Motor neuron (in vitro differentiated cells): Measurements from ENCODE around the gene ACE. TPM values are rescaled to one million over a fixed set of nuclear protein-coding genes. Genes with fewer than 3 reads are reported as not detected.
A peak's percentile ranks its signal among the peaks of the same experiment; 100 is the strongest.

Experiments
- ATAC-seq, 8 experiments: fragments of 200-7000 bp; cut with Tn5 transposase; replicated peaks in 6 of 8; 2 replicates each; pipeline ENCODE4 v1.8.0; 2021; ENCODE audit warnings: mild to moderate bottlenecking in 8 of 8, moderate library complexity in 8 of 8
- H3K27ac ChIP-seq, 2 donors: fragments of 250-450 bp; sonication (Bioruptor Pico); 2 replicates each; pipeline ENCODE4 v1.9.0; 2021; ENCODE audit warnings: antibody characterized with exemption in 2 of 2, mild to moderate bottlenecking in 2 of 2, moderate library complexity in 1 of 2
- H3K4me1 ChIP-seq, 2 donors: fragments of 250-450 bp; sonication (Bioruptor Pico); replicated peaks in 1 of 2; 2 replicates each; pipeline ENCODE4 v1.6.1; 2021; ENCODE audit warnings: antibody characterized with exemption in 2 of 2, mild to moderate bottlenecking in 2 of 2, moderate library complexity in 1 of 2
- H3K4me3 ChIP-seq, 5 donors: fragments of 250-450 bp; sonication (Bioruptor Pico); 2 replicates each; pipeline ENCODE4 v1.9.0; 2021; ENCODE audit warnings: antibody characterized with exemption in 5 of 5, mild to moderate bottlenecking in 5 of 5, moderate library complexity in 4 of 5
- WGBS, 10 experiments: fragments of 450-650 bp; shearing (Covaris generic); methylation state at CpG; one replicate each; pipeline ENCODE4 v1.0.0; 2022; 5-methylcytosine and 5-hydroxymethylcytosine counted together
- in situ Hi-C, 9 experiments: fragments of 400-800 bp; cut with MboI; loops; one replicate each; pipeline ENCODE4 v1.15.0; 2021; ENCODE audit warnings: low sequenced_read_pairs in 9 of 9, low pct_unique_long_range_greater_than_20kb in 2 of 9; ENCODE audit not compliant: unreplicated experiment in 9 of 9
- total RNA-seq, 8 experiments: library from RNA; unstranded; fragments of 300-600 nt; gene quantifications; 2 replicates each; pipeline versions ENCODE4 v1.2.3 to v1.2.4, GENCODE V29; 2022

The ACE gene
- total RNA-seq, result 1 to 10 TPM in 6 of 8 experiments, under 1 TPM in 2; 0.49 to 3.2 (median 1.4) TPM

DNA sequence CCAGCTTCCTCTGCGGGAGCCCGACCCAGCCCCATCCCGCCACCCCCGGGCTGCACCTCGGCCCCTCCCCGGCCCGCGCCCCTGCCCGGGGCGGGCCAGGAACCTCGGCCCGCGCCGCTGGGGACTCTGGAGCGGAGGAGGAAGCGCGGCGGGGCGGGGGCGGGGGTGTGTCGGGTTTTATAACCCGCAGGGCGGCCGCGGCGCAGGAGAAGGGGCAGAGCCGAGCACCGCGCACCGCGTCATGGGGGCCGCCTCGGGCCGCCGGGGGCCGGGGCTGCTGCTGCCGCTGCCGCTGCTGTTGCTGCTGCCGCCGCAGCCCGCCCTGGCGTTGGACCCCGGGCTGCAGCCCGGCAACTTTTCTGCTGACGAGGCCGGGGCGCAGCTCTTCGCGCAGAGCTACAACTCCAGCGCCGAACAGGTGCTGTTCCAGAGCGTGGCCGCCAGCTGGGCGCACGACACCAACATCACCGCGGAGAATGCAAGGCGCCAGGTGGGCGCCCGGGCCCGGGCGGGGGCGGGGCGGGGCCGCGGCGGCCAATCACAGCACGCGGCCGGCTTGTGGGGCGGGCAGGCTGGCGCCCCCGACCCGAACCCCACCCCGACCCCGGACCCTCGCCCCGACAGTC, at the start of gene ACE:
ACE (plus strand) TSS at position 208 of the 626 bp plus-strand sequence; CDS start at position 242, 34 bp downstream.
- Histone ChIP-seq H3K4me1 (peaks cover 10 to 12% of the 10 kb centered on the region in 2 donors), H3K27ac (peak within 1 kb of the TSS in 1 of 2 donors; percentile 1), H3K4me3 (peak within 1 kb of the TSS; percentile 36 to 48 (median 41))
- in situ Hi-C loops, result no loop called here
- no CpG with 5 or more reads among the region's 78 CpGs for WGBS, 10 experiments
- ATAC-seq, result peak; percentile 30 to 82 (median 74)

DNA sequence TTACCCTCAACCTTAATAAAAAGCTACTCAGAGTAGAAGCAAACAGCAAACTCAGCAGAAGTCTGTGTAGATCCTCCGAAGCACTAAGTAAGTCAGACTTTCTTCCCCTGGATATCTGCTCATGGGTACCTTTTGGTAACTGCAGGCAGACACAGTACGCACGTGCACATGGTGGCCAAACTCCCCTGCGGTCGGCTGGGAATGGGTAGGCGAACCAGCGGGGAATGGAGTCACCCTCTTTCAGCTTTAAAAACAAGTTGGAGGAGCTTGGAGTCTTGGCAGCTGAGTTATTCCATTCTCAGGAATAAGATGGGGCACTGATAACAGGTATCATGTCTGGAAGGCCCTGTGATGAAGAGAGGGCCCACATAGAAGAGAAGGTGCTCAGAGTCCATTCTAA, 47.1 kb upstream of the ACE start:
- H3K4me3 ChIP-seq, result no peak overlapping the region
- in situ Hi-C loops, result loop anchor here in 8 of 9 experiments (10.0 to 25.0 kb wide), 4 partner anchors 165 to 185 kb away; partner anchors contain the start of genes TACO1 (in 5 of the 8) and MAP3K3 (in 4 of the 8)
- 82 to 100% (median 93%) methylated on average over 2 to 6 of the region's 7 CpGs; no CpG with 5 or more reads in 3 of the 10 experiments for WGBS, 10 experiments
- H3K27ac ChIP-seq, result no peak overlapping the region
- no peak for ATAC-seq
- peaks cover 0 to 2% of the 10 kb centered on the region in 2 donors for H3K4me1 ChIP-seq

DNA sequence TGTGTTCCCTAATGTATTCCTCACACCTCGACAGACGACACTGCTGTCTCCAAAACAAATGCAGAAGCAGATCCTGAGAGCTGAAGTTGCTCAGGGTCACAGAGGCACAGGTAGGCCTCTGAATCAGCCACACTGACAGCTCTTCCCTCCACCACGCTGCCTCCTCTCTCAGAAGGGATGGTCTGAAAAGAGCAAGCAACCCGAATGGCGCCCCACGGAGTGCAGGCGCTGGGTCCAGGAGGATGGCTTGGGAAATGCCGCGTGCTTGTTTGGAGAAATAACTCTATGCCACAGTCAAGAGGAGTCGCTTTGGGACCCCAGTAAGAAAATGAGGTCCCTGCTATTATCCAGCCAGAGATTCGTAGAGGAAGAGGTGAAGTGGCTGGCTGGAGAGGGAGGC, 46.6 kb upstream of the ACE start:
- peaks cover 0 to 2% of the 10 kb centered on the region in 2 donors for H3K4me1 ChIP-seq
- 40 to 96% (median 81%) methylated on average over 1 to 8 of the region's 11 CpGs; no CpG with 5 or more reads in 2 of the 10 experiments for WGBS, 10 experiments
- H3K27ac ChIP-seq, result no peak overlapping the region
- in situ Hi-C loops, result loop anchor here in 5 of 9 experiments (10.0 to 25.0 kb wide), 2 partner anchors 182 to 185 kb away; partner anchors contain the start of genes MAP3K3 (in 4 of the 5) and TACO1 (in 4 of the 5)
- no peak overlapping the region for H3K4me3 ChIP-seq
- no peak for ATAC-seq

DNA sequence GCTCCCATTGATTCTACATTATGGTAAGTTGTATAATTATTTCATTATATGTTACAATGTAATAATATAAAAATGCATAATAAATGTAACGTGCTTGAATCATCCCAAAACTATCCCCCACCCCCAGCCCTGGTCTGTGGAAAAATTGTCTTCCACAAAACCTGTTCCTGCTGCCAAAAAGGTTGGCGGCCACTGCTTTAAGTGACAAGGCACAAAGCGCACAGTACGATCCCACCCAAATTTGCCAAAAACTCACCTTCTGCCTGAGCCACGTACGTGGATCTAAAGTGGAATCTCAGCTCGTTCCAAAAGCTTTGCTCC, 45.3 kb upstream of the ACE start:
- no peak overlapping the region for H3K27ac ChIP-seq
- ATAC-seq, result no peak
- in situ Hi-C loops, result loop anchor here in 5 of 9 experiments (10.0 to 25.0 kb wide), 2 partner anchors 181 to 183 kb away; partner anchors contain the start of genes MAP3K3 (in 4 of the 5) and TACO1 (in 4 of the 5)
- no peaks in the 10 kb centered on the region for H3K4me1 ChIP-seq
- 83 to 100% (median 95%) methylated on average over 1 to 7 of the region's 7 CpGs; no CpG with 5 or more reads in 1 of the 10 experiments for WGBS, 10 experiments
- no peak overlapping the region for H3K4me3 ChIP-seq

DNA sequence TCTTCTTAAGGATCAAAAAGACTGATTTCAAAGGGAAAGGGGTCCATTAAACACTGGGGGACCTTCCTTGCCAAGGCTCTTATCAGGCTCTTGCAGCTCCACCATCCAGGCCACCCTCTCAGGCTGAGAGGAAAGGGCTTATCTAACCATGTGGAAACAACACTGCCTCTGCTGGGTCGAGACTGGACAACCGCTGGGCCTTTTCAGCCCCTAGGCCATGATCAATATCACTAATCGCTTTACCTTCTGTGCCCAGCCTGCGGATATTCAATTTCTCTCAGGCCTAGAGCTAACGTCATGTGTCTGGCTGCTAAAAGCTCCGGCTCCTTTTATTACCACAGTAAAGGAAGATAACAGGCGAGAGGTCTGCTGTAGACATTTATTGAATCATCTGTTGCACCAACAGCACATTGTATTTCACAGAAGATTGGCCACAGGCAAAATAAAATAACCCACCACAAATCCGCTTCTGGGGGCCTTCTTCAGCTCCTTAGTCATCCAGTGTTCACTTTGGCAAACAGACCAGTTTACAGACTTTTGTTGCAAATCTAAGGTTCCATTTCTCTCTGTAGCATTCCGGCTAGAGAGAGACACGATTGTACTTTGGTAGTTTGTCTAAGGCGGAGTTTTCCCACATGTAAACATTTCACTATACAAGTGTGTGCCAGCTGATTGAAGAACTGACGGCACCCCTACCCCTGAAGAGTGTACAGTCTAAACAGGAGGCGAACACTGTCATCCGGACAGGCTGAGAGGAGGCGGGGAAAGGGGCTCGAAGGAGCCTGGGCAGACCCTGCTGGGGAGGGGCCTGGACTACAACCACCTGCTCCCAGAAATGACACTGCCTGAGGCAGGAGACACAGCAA, 44.7 kb upstream of the ACE start:
- Histone ChIP-seq H3K4me1 (no peaks in the 10 kb centered on the region), H3K4me3 (no peak overlapping the region), H3K27ac (no peak overlapping the region)
- WGBS, 10 experiments, result 68 to 92% (median 84%) methylated on average over 4 to 13 of the region's 16 CpGs; no CpG with 5 or more reads in 2 of the 10 experiments
- in situ Hi-C loops, result loop anchor here in 5 of 9 experiments (10.0 to 25.0 kb wide), 2 partner anchors 180 to 183 kb away; partner anchors contain the start of genes MAP3K3 (in 4 of the 5) and TACO1 (in 4 of the 5)
- peak in 4 of 8 experiments; percentile 11 to 67 (median 42) for ATAC-seq

DNA sequence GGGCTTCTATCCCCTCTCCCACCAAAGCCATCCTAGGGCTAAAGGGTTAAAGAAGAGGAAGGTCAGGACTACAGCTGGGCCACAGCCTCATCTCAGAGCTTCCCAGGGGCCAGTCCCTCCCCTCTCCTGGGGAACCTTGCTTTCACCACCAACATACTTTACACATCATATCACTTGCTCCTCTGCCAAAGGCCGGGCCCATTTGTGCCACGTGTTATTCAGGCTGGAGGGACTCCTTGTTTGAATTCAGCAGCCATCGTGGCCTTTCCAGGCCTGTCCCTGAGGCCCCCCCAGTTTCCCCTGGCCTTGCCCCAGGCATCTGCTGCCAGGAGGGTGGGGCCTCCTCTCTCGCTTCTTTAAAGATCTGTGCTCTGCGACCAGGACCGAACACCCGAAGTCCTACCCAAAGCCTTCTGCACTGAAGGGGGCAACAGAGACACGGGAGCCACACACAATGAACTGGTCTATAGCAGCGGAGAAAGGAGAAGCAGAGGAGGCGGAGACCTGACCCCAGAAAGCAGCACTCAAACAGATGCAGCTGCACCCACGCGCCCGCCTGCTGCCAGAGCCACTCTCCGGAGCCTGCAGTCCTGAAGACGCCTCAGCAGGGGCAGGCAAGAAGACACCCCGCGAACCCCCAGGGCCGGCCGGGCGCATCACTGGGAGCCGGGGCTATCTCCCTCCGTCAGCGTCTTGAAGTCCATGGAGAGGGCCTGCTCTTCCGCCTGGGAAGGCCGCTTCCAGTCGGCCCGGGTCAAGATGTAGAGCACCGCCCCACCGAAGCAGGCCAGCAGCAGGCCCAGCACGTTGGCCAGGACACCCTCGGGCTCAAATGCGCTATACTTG, 42.9 kb upstream of the ACE start:
- peak; percentile 6 to 79 (median 66) for ATAC-seq
- H3K4me1 ChIP-seq, result no peaks in the 10 kb centered on the region
- in situ Hi-C loops, result loop anchor here in 5 of 9 experiments (10.0 to 25.0 kb wide), 2 partner anchors 178 to 181 kb away; partner anchors contain the start of genes MAP3K3 (in 4 of the 5) and TACO1 (in 4 of the 5)
- no peak overlapping the region for H3K4me3 ChIP-seq
- H3K27ac ChIP-seq, result no peak overlapping the region
- WGBS, 10 experiments, result 0 to 96% (median 79%) methylated on average over 3 to 8 of the region's 32 CpGs; no CpG with 5 or more reads in 7 of the 10 experiments

DNA sequence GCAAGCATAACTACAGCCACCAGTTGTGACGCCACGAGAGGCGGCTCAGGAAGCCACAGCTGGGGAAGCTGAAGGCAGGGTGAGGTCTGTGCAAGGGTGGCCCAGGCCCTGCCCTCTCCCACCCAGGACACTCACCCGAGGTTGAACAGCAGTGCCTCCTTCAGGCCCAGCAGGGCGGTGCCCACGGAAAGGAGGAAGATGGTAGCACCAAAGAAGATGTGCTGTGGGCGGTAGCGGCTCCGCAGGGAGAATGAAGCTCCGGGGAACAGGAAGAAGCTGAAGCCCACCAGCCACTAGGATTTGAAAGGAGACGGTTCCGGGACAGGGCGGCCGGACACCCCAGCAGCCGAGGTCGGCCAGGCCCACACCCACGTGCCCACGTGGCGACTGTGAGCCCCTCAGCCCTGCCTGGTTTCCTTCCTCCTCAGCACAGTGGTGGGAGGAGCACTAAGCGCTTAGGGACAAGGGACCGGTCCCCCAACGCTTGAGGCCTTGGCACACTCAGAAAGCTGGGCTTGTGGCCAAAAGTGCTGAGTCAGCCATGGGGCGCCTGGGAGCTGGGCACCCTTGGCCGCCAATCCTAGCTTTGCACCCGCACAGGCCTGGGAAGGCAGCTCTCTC, 41.8 kb upstream of the ACE start:
- no peaks in the 10 kb centered on the region for H3K4me1 ChIP-seq
- no peak overlapping the region for H3K4me3 ChIP-seq
- ATAC-seq, result no peak
- in situ Hi-C loops, result loop anchor here in 5 of 9 experiments (10.0 to 25.0 kb wide), 2 partner anchors 177 to 180 kb away; partner anchors contain the start of genes MAP3K3 (in 4 of the 5) and TACO1 (in 4 of the 5)
- 75 to 100% (median 97%) methylated on average over 2 to 5 of the region's 25 CpGs; no CpG with 5 or more reads in 5 of the 10 experiments for WGBS, 10 experiments
- H3K27ac ChIP-seq, result no peak overlapping the region

DNA sequence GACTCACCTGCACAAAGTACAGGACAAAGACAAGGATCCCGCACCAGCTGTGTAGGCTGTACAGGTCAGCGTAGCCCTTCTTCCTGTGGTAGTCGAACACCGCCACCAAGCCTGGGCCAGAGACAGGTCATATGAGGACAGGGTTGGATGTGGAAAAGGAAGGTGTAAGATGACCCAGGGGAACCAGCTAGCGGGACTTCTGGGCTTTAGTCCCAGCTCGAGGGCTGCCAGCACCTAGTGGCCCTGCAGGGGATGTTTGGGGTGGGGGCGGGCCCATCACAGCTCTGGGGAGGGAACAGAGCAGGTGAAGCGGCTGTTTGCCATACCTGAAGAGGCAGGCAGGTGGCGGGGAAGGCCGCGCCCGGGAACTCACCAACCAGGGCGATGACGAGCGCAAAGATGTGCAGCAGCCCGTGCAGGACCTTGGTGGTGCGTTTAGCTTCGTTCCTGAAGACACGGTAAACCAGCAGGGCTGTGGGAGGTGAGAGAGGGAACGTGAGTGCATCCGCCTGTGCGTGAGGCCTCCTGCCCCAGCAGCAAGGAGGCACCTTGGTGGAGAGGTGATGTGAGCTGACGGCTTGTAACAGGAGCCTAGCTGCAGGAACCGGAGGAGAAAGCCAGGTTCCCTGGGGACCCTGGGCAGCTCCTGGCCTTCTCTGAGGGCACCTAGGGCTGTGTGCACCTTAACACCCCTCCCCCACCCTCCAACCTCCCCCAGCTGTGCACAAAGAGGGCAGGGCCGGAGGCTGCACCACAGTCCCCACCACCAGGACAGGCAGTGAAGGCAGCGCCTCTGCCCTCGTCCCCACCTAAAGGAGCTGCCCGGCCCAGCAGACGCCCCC, 41.0 kb upstream of the ACE start:
- Histone ChIP-seq H3K4me1 (no peaks in the 10 kb centered on the region), H3K27ac (no peak overlapping the region), H3K4me3 (no peak overlapping the region)
- in situ Hi-C loops, result loop anchor here in 5 of 9 experiments (10.0 to 25.0 kb wide), 2 partner anchors 176 to 179 kb away; partner anchors contain the start of genes MAP3K3 (in 4 of the 5) and TACO1 (in 4 of the 5)
- ATAC-seq, result no peak
- 71 to 100% (median 100%) methylated on average over 1 to 5 of the region's 29 CpGs; no CpG with 5 or more reads in 4 of the 10 experiments for WGBS, 10 experiments

DNA sequence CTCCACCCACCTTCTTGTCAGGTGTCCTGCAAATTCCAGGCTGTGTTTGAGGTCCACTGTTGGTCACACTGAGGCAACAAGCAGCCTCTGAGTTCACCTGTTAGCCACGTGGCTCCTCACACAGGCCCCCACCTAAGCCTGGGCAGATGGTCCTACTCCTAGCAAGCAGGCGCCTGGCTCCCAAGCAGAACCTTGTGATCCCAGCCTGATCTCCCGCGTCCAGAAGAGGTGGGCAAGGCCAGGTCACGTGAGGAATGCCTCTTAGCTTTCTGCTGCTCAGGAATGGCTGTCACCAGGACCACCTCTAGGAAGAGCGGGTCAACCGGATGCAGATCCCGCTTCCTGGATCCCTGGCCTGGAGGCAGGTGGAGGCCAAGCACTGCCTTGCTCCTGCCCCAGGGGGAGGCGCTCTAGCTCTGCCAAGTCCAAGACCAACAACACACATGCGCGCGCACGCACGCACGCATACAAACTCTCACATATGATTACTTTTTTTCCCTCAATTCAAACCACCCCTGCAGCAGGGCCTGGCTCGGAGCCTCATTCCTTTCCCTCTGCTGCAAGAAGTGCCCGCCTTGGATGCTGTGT, 40.2 kb upstream of the ACE start:
- Histone ChIP-seq H3K4me3 (no peak overlapping the region), H3K27ac (no peak overlapping the region), H3K4me1 (no peaks in the 10 kb centered on the region)
- in situ Hi-C loops, result loop anchor here in 5 of 9 experiments (10.0 to 25.0 kb wide), 2 partner anchors 176 to 178 kb away; partner anchors contain the start of genes MAP3K3 (in 4 of the 5) and TACO1 (in 4 of the 5)
- WGBS, 10 experiments, result 90 to 100% (median 95%) methylated on average over 1 to 7 of the region's 17 CpGs; no CpG with 5 or more reads in 5 of the 10 experiments
- no peak for ATAC-seq

DNA sequence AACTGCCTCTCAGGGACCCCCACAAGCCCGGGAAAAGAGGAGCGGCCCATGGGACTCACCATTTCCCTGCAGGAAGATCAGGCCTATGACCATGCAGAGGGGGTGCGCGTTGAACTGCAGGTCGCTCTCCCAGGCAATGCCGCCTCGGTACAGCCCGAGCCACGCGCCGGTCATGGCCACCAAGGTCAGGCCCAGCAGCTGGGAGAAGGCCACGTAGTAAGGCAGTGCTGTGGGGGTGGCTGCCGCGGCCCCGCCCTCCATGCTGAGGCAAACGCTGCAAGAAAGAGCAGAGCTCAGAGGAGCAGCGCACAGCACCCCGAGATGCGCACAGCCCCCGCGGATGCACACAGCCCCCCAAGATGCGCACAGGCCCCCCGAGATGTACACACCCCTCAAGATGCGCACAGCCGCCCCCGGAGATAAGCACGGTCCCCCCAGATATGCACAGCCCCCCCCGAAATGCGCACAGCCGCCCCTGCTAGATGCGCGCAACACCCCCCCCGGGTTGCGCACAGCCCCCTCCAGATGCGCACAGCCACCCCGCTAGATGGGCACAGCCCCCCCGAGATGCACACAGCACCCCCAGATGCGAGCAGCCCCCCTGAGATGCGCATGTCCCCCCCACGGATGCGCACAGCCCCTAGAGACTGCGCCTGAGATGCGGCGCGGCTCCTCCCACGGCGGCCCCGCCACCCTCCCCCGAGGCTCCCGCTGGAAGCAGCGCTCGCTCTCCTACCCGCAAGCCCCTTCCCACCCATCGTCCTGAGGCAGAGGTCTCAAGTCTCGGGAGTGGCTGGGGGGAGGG, 39.4 kb upstream of the ACE start:
- in situ Hi-C loops, result loop anchor here in 5 of 9 experiments (10.0 to 25.0 kb wide), 2 partner anchors 175 to 177 kb away; partner anchors contain the start of genes MAP3K3 (in 4 of the 5) and TACO1 (in 4 of the 5)
- no peaks in the 10 kb centered on the region for H3K4me1 ChIP-seq
- no peak overlapping the region for H3K4me3 ChIP-seq
- no CpG with 5 or more reads among the region's 55 CpGs for WGBS, 10 experiments
- H3K27ac ChIP-seq, result no peak overlapping the region
- no peak for ATAC-seq
